ENCODE results near the gene TMOD1. TPM values are rescaled to one million over a fixed set of nuclear protein-coding genes. Genes with fewer than 3 reads are reported as not detected.

Gene TMOD1
- total RNA-seq, 2 experiments from 2014 or later = not detected

- no peaks in the 10 kb centered on the region for H4K20me1 ChIP-seq (ENCODE audit: insufficient read depth, low read length)
- BruUV-seq (replicated peaks) = no TSS peak
- DNase-seq (ENCODE audit: low spot score) = no peak
- no peaks in the 10 kb centered on the region for H3K36me3 ChIP-seq (ENCODE audit: insufficient read depth, low read length)
- POLR2A ChIA-PET = interaction anchor here (0.8 to 1.5 kb wide), 4 partner anchors 9 to 141 kb away, joined by 3 to 5 read pairs (median 4); no protein-coding TSS in a partner anchor
- CTCF ChIA-PET (ENCODE audit: unreplicated experiment) = no interaction called here
- no peak overlapping the region for H3K4me3 ChIP-seq (ENCODE audit: low read depth, low read length, poor library complexity, severe bottlenecking)
- H3K79me2 ChIP-seq (ENCODE audit: insufficient read depth, low read depth, low read length) = no peaks in the 10 kb centered on the region
- no peaks in the 10 kb centered on the region for H3K9me2 ChIP-seq (ENCODE audit: insufficient read depth, low read length)
- TF ChIP-seq EZH2phosphoT487 (IDR thresholded peaks at IDR 0.05; ENCODE audit: borderline replicate concordance, low read depth, low read length) (no peak), CTCF (conservative IDR thresholded peaks at IDR 0.05; ENCODE audit: low read length) (no peak)
- no peak overlapping the region for H2AFZ ChIP-seq (ENCODE audit: low read length)
- no peaks in the 10 kb centered on the region for H3K9me3 ChIP-seq (ENCODE audit: low read length)
- no peak overlapping the region for H3K27ac ChIP-seq (ENCODE audit: low read depth, low read length, poor library complexity, severe bottlenecking)
- H3K4me1 ChIP-seq (ENCODE audit: insufficient read depth, low read length, poor library complexity, severe bottlenecking) = no peaks in the 10 kb centered on the region
- intact Hi-C loops (cut with micrococcal nuclease; ENCODE audit: unreplicated experiment) = no loop called here
- no peak overlapping the region for H3K4me2 ChIP-seq (ENCODE audit: low read length)
These were observed 27.0 kb upstream of the TMOD1 start for GRCh38 chr9:97474372-97474925.

- no TSS peak for BruUV-seq (replicated peaks)
These were observed 26.4 kb upstream of the TMOD1 start for GRCh38 chr9:97475059-97475458.

More at GRCh38 chr9:97475059-97475458, 26.4 kb upstream of the TMOD1 start:
- H3K9me2 ChIP-seq (ENCODE audit: insufficient read depth, low read length) = no peaks in the 10 kb centered on the region
- H3K9me3 ChIP-seq (ENCODE audit: low read length) = no peaks in the 10 kb centered on the region
- POLR2A ChIA-PET = interaction anchor here (1.5 kb wide), 1 partner anchor 14 kb away, joined by 5 read pairs; no protein-coding TSS in a partner anchor
- H4K20me1 ChIP-seq (ENCODE audit: insufficient read depth, low read length) = no peaks in the 10 kb centered on the region
- H3K36me3 ChIP-seq (ENCODE audit: insufficient read depth, low read length) = no peaks in the 10 kb centered on the region
- intact Hi-C loops (cut with micrococcal nuclease; ENCODE audit: unreplicated experiment) = no loop called here
- no peak overlapping the region for H3K27ac ChIP-seq (ENCODE audit: low read depth, low read length, poor library complexity, severe bottlenecking)
- CTCF ChIA-PET (ENCODE audit: unreplicated experiment) = no interaction called here
- DNase-seq (ENCODE audit: low spot score) = no peak
- TF ChIP-seq EZH2phosphoT487 (IDR thresholded peaks at IDR 0.05; ENCODE audit: borderline replicate concordance, low read depth, low read length) (no peak), CTCF (conservative IDR thresholded peaks at IDR 0.05; ENCODE audit: low read length) (no peak)
- no peak overlapping the region for H3K4me3 ChIP-seq (ENCODE audit: low read depth, low read length, poor library complexity, severe bottlenecking)
- H3K4me2 ChIP-seq (ENCODE audit: low read length) = no peak overlapping the region
- H3K4me1 ChIP-seq (ENCODE audit: insufficient read depth, low read length, poor library complexity, severe bottlenecking) = no peaks in the 10 kb centered on the region
- H3K79me2 ChIP-seq (ENCODE audit: insufficient read depth, low read depth, low read length) = no peaks in the 10 kb centered on the region
- no peak overlapping the region for H2AFZ ChIP-seq (ENCODE audit: low read length)

Data from OCI-LY7 (cell line).